Skeletal muscle tissue (tissue), 4 donors: Measurements from ENCODE around the gene TTR. TPM values are rescaled to one million over a fixed set of nuclear protein-coding genes. Genes with fewer than 3 reads are reported as not detected.

ENCODE experiments used
- H3K27ac ChIP-seq: one replicate; pipeline ENCODE4 v1.7.0; 2013; ENCODE audit warnings: mild to moderate bottlenecking, low read depth, low read length, inconsistent platforms
- H3K27me3 ChIP-seq, 3 donors: one replicate each; pipeline ENCODE4 v1.7.0; 2013; ENCODE audit warnings: low read length in 3 of 3; ENCODE audit not compliant: control insufficient read depth in 3 of 3, insufficient read depth in 3 of 3
- H3K36me3 ChIP-seq, 3 donors: one replicate each; pipeline ENCODE4 v1.7.0; 2013; ENCODE audit warnings: low read length in 3 of 3; ENCODE audit not compliant: control insufficient read depth in 3 of 3, insufficient read depth in 3 of 3
- H3K4me1 ChIP-seq, 3 donors: one replicate each; pipeline ENCODE4 v1.7.0; 2013; ENCODE audit warnings: low read length in 3 of 3, mild to moderate bottlenecking in 3 of 3; ENCODE audit not compliant: control insufficient read depth in 3 of 3, insufficient read depth in 3 of 3
- H3K4me3 ChIP-seq, 3 donors: one replicate each; pipeline ENCODE4 v1.7.0; 2013; ENCODE audit warnings: low read length in 3 of 3
- H3K9ac ChIP-seq, 3 donors: one replicate each; pipeline ENCODE4 v1.7.0; 2013; ENCODE audit warnings: low read length in 3 of 3, mild to moderate bottlenecking in 3 of 3, moderate library complexity in 2 of 3, low read depth in 1 of 3
- H3K9me3 ChIP-seq, 3 donors: one replicate each; pipeline ENCODE4 v1.7.0; 2013; ENCODE audit warnings: low read length in 3 of 3; ENCODE audit not compliant: control insufficient read depth in 3 of 3
- total RNA-seq: library from RNA; depleted of rRNA; stranded (reverse); fragments of >200 nt; gene quantifications from one replicate; pipeline ENCODE4 v1.2.3, GENCODE V29; 2014
- donor health status: Osteomylitis.

TTR gene
- total RNA-seq, 1 donor from 2014 or later = not detected

DNA sequence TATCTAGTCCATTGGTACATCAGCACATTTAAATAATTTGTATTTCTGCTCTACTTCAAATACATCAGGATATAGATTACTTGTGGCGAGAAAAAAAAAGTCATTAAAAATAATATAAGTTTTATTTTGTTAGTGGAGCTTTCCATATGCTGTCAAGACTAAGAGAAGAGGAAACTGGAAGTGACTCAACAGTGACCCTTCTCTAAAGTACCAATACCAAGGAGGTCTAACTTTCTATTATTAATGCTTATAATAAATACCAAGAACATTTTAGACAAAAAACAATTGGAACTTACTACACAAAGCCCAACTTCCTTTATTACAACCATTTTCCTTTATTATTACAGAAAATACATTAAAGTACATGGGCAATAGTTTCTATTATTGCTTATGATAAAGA is 39.8 kb downstream of the TTR start:
- H3K4me3 ChIP-seq = no peak overlapping the region
- H3K27ac ChIP-seq = no peak overlapping the region
- no peaks in the 10 kb centered on the region for H3K27me3 ChIP-seq
- H3K9me3 ChIP-seq = no peaks in the 10 kb centered on the region
- H3K4me1 ChIP-seq = no peaks in the 10 kb centered on the region
- peaks cover 0 to 6% (median 0%) of the 10 kb centered on the region in 3 donors for H3K36me3 ChIP-seq
- H3K9ac ChIP-seq = no peak overlapping the region

DNA sequence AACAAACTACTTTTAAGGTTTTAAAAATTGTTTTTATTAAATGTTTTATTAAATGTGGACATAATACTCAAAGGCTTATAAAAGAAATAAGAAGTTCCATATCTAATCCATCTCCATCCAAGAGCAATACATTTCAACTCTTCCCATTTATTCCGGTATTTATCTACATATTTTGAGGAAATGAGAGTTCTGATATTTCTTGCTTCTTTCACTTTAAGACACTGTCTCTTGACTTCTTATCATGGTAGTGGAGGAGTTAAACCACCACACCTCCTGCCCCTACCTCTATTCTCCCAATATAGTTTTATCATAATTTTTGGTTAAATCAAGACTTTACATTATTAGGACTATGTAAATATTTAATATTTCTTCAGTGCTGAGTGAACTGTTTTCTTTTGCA is 40.7 kb downstream of the TTR start:
- Histone ChIP-seq H3K9ac (no peak overlapping the region), H3K4me1 (no peaks in the 10 kb centered on the region), H3K9me3 (no peaks in the 10 kb centered on the region), H3K36me3 (peaks cover 0 to 6% (median 0%) of the 10 kb centered on the region in 3 donors), H3K27me3 (no peaks in the 10 kb centered on the region), H3K4me3 (no peak overlapping the region), H3K27ac (no peak overlapping the region)

DNA sequence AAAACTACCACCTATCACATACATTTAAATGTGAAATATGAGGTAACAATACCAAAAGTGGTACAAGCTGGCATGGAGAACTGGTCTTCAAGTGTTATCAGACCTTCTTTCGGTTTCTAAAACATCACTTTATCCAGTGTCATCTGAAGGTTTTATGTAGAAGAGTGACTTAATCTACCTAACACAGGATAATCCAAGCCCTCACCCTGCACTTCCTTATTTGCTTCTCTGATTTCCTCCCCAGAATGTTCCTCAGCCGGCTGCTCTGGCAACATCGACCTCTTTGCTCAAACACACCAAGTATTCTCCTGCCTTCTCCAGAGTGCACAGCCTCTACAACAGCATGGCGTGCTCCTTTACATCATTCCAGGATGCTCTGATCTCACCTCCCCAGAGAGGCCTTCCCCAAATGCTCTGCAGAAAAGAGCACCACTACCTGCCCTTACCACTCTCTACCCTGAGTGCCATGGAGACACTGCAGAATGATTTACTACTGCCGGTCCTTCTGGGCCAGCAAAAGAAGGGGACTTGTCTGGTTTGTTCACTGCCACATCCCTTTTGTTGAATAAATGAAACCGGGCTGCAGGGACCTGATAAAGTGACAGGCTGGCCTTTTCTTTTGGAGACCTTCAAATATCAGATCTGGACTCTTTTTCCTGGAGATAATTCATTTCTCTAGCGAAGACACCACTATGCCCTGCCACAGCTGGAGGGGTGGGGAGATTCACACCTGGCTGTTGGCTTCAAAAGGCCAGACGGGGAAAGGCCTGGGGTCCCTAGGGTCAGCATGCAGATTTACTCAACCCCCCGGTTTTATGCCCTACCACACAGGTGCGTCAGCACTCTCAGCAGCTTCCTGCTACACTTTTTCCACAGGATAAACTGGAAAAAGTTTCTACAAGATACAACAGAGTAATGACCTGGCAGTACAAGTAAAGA is 42.0 kb downstream of the TTR start:
- no peaks in the 10 kb centered on the region for H3K9me3 ChIP-seq
- no peak overlapping the region for H3K4me3 ChIP-seq
- no peaks in the 10 kb centered on the region for H3K4me1 ChIP-seq
- peaks cover 0 to 6% (median 0%) of the 10 kb centered on the region in 3 donors for H3K36me3 ChIP-seq
- H3K27me3 ChIP-seq = no peaks in the 10 kb centered on the region
- no peak overlapping the region for H3K27ac ChIP-seq
- no peak overlapping the region for H3K9ac ChIP-seq

DNA sequence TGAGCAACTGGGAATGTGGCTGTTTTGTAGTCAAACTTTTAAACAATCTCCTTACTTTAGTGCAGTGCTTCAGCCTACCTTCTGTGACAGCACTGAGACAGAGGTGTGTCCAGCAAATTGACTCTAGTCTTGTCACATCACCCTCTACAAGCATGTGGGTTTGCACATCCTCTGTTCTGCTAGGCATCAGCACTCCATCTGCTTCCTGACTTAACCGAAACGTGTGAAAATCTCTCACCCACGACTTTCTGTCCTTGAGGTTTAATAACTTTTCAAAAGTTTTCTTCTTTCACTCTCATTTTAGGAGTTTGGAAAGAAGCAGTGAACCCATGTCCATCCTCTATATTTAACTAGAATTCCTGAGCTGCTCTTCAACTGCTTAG is 42.6 kb downstream of the TTR start:
- Histone ChIP-seq H3K27me3 (no peaks in the 10 kb centered on the region), H3K27ac (no peak overlapping the region), H3K9ac (no peak overlapping the region), H3K4me3 (no peak overlapping the region), H3K36me3 (peaks cover 0 to 6% (median 0%) of the 10 kb centered on the region in 3 donors), H3K4me1 (no peaks in the 10 kb centered on the region), H3K9me3 (no peaks in the 10 kb centered on the region)

DNA sequence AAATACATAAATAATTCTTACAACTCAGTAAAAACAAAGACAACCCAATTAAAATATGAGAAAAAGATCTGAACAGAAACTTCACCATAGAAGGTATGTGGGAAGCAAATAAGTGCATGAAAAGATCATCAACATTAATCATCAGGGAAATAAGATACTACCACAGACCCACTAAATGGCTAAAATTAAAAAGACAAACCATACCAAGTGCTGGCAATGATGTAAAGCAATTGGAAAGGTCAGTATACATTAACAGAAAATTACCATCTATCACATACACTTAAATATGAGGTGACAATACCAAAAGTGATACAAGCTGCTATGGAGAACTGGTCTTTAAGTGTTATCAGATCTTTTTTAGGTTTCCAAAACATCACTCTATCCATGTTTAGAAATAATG is 44.7 kb downstream of the TTR start:
- Histone ChIP-seq H3K27me3 (no peaks in the 10 kb centered on the region), H3K4me3 (no peak overlapping the region), H3K9me3 (no peaks in the 10 kb centered on the region), H3K27ac (no peak overlapping the region), H3K36me3 (no peaks in the 10 kb centered on the region), H3K4me1 (no peaks in the 10 kb centered on the region), H3K9ac (no peak overlapping the region)

DNA sequence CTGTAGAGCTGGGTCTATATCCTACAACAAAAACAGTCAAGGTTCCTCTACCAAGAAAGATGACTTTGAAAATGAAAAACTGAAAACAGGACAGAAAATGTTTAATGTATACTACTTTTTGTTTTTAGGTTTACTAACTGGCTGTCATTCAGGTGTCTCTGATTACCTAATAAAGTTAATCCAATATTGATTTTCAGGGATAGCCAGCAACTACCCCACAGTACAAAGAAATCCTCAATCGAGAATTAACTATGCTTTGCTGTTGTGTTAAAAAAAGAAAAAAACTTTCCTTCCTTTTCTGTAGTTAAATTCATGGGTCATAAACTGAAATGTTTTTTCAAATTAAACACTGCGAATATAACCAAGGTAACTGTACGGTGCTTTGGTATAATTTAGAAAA is 45.8 kb downstream of the TTR start:
- Histone ChIP-seq H3K4me3 (no peak overlapping the region), H3K27me3 (no peaks in the 10 kb centered on the region), H3K27ac (no peak overlapping the region), H3K9ac (no peak overlapping the region), H3K36me3 (no peaks in the 10 kb centered on the region), H3K9me3 (no peaks in the 10 kb centered on the region), H3K4me1 (no peaks in the 10 kb centered on the region)

DNA sequence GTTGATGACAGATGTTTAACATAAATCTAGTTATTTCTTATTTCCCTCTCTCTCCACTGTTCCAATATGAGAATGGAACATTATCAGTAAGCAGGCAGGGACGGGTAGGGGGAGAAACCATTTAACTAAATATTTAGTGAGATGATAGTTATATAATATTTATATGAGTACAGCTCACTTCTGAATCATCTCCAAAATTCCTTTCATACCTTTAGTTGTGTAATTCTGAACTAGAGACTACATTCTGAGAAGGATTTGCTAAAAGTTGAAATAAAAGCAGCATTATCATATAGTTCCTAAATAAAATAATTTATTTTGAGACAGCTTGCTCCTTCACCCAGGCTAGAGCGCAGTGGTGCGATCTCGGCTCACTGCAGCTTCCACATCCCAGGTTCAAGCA is 51.3 kb downstream of the TTR start:
- H3K36me3 ChIP-seq = no peaks in the 10 kb centered on the region
- H3K27me3 ChIP-seq = no peaks in the 10 kb centered on the region
- no peak overlapping the region for H3K27ac ChIP-seq
- H3K4me1 ChIP-seq = no peaks in the 10 kb centered on the region
- H3K9ac ChIP-seq = no peak overlapping the region
- no peaks in the 10 kb centered on the region for H3K9me3 ChIP-seq
- H3K4me3 ChIP-seq = no peak overlapping the region

DNA sequence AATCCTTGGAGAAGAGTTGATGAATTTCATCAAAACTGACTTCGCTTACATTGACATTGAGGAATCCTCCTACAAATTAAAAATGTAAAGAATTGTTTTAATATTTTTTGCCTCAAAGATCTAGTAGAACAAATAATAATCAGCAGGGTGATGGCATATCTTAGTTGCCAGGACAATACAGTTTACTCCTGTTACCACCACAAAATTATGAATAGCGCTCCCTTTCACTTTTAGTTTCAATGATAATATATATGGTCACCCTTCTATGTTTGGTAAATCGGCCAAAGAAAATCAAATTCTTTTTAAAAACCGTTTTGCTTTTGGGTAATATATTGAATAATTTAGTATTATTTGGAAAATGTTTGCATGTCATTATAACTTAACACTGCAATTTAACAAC is 53.7 kb downstream of the TTR start:
- Histone ChIP-seq H3K9me3 (no peaks in the 10 kb centered on the region), H3K27ac (no peak overlapping the region), H3K9ac (no peak overlapping the region), H3K36me3 (no peaks in the 10 kb centered on the region), H3K27me3 (no peaks in the 10 kb centered on the region), H3K4me1 (no peaks in the 10 kb centered on the region), H3K4me3 (no peak overlapping the region)

DNA sequence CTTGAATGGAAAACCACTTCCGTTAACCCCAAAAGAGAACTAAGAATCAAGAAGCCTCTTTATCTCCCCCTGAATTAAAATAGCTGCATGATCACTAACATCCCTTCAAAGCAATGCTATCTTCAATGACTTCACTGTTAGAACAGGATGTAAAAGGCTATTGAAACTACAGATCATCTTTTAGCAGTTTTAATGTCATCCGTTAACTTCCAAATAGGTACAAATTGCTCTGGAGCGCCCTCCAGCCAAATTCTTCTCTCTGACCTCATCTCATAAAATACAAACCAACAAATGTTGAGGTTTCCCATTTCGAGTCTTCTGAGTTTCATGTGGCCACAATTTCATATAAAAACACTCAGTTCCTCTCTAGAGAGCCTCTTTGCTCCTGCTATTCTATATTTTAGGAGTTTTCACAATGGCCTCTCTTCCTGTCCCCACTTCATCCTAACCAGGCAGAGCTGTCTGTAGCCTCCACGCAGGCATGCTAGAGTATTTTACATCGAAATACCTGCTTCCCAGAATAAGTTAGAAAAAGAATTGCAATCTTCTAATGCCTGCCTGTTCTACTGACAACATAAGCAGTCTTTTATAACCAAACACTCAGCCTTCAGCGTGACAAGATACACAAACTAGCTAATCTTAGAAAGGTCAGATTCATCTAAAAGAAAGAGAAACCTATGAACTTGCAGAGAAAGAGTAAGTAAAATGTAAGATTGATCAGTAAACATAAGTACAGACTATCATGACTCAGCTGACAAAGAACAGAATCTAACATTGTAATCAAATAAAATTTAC is 54.9 kb downstream of the TTR start:
- Histone ChIP-seq H3K36me3 (no peaks in the 10 kb centered on the region), H3K27me3 (no peaks in the 10 kb centered on the region), H3K9ac (no peak overlapping the region), H3K4me3 (no peak overlapping the region), H3K27ac (no peak overlapping the region), H3K4me1 (no peaks in the 10 kb centered on the region), H3K9me3 (no peaks in the 10 kb centered on the region)

DNA sequence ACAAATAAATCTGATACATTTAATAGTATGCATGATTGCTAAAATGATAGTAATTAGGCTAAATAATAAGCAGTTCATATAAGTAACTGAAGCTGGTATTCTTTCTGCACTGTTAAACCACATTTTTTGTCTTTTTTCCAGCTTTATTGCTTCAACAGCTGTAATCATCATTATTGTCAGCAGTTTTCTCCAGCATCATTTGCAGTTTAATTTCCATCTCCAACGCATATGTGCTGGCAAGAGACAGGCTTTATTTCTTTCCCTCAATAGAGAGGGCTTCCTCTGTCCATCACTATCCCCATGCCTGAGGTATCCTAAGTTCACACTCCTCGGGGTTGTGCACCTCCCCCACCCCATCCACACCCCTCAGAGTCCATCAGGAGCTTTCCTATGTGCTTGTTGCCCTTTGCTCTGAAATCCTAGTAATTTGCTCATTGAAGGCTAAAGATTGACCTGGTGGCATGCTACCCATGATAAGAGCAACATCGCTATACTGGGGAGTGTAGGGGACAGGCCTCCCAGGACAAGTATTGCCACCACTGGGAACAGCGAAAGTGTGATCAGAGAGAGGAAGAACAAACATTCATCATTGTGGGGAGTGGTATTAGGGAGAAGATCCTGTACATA is 55.6 kb downstream of the TTR start:
- Histone ChIP-seq H3K4me3 (no peak overlapping the region), H3K27ac (no peak overlapping the region), H3K9me3 (no peaks in the 10 kb centered on the region), H3K9ac (no peak overlapping the region), H3K27me3 (no peaks in the 10 kb centered on the region), H3K36me3 (no peaks in the 10 kb centered on the region), H3K4me1 (no peaks in the 10 kb centered on the region)
